ENCODE results near the gene TTC23.
"Not testable (repeated sequence)": the region's sequence is repeated elsewhere in the genome, so short reads cannot be mapped to it uniquely, and the experiment has no call there.

TTC23 gene

GRCh38 chr15:99248000-99248715 lies 1.2 kb downstream of the TTC23 start:
- TF ChIP-seq PKNOX1 (IDR thresholded peaks at IDR 0.05) (peak; percentile 45), BHLHE40 (IDR thresholded peaks at IDR 0.05; ENCODE audit: borderline replicate concordance) (no peak), ARNT (IDR thresholded peaks at IDR 0.05) (no peak), TARDBP (IDR thresholded peaks at IDR 0.05) (no peak), SUZ12 (IDR thresholded peaks at IDR 0.05) (no peak), ELF4 (IDR thresholded peaks at IDR 0.05) (no peak)
- no peak for DNase-seq (ENCODE audit: extremely low spot score)
- ChIA-PET CTCF (no interaction called here), POLR2A (interaction anchor here (1.3 kb wide), 1 partner anchor 138 kb away, joined by 4 read pairs; no protein-coding TSS in a partner anchor)

GRCh38 chr15:99247062-99247461 lies 2.3 kb downstream of the TTC23 start:
- POLR2A ChIA-PET: interaction anchor here (1.3 kb wide), 1 partner anchor 137 kb away, joined by 4 read pairs; no protein-coding TSS in a partner anchor
- CTCF ChIA-PET: interaction anchor here (0.7 kb wide), 1 partner anchor 148 kb away, joined by 3 read pairs; no protein-coding TSS in a partner anchor
- no peak for TF ChIP-seq TARDBP (IDR thresholded peaks at IDR 0.05)
- TF ChIP-seq ZNF384 (IDR thresholded peaks at IDR 0.05): no peak
- TF ChIP-seq CTBP1 (IDR thresholded peaks at IDR 0.05; ENCODE audit: borderline replicate concordance): no peak
- TF ChIP-seq FOXK2 (IDR thresholded peaks at IDR 0.05): no peak
- TF ChIP-seq ELF4 (IDR thresholded peaks at IDR 0.05): no peak
- no peak for TF ChIP-seq HDGF (IDR thresholded peaks at IDR 0.05; ENCODE audit: borderline replicate concordance)
- TF ChIP-seq ARNT (IDR thresholded peaks at IDR 0.05): no peak
- no peak for DNase-seq (ENCODE audit: extremely low spot score)

GRCh38 chr15:99244306-99244705 lies 5.1 kb downstream of the TTC23 start:
- POLR2A ChIA-PET: no interaction called here
- no peak for TF ChIP-seq BHLHE40 (IDR thresholded peaks at IDR 0.05; ENCODE audit: borderline replicate concordance)
- DNase-seq (ENCODE audit: extremely low spot score): no peak
- CTCF ChIA-PET: interaction anchor here (0.6 kb wide), 1 partner anchor 59 kb away, joined by 3 read pairs; no protein-coding TSS in a partner anchor

- ChIA-PET CTCF (no interaction called here), POLR2A (interaction anchor here (1.3 kb wide), 1 partner anchor 9 kb away, joined by 4 read pairs; the partner anchor contains the start of gene LRRC28)
- DNase-seq (ENCODE audit: extremely low spot score): no peak
- TF ChIP-seq PKNOX1 (IDR thresholded peaks at IDR 0.05) (no peak), TARDBP (IDR thresholded peaks at IDR 0.05) (no peak), CTBP1 (IDR thresholded peaks at IDR 0.05; ENCODE audit: borderline replicate concordance) (no peak), SP1 (IDR thresholded peaks at IDR 0.05) (no peak), NFRKB (IDR thresholded peaks at IDR 0.05) (no peak), SUZ12 (IDR thresholded peaks at IDR 0.05) (no peak), HDGF (IDR thresholded peaks at IDR 0.05; ENCODE audit: borderline replicate concordance) (no peak), BHLHE40 (IDR thresholded peaks at IDR 0.05; ENCODE audit: borderline replicate concordance) (no peak), FOXK2 (IDR thresholded peaks at IDR 0.05) (no peak), ZNF384 (IDR thresholded peaks at IDR 0.05) (no peak), FOXA1 (IDR thresholded peaks at IDR 0.05) (no peak), LEF1 (IDR thresholded peaks at IDR 0.05; ENCODE audit: borderline replicate concordance) (no peak), FOXM1 (IDR thresholded peaks at IDR 0.05; ENCODE audit: borderline replicate concordance) (no peak), ELF4 (IDR thresholded peaks at IDR 0.05) (no peak), ARNT (IDR thresholded peaks at IDR 0.05) (no peak)
Observed at GRCh38 chr15:99241752-99242151, 7.6 kb downstream of the TTC23 start.

GRCh38 chr15:99239545-99240198 lies 9.7 kb downstream of the TTC23 start:
- no peak for DNase-seq (ENCODE audit: extremely low spot score)
- TF ChIP-seq FOXM1 (IDR thresholded peaks at IDR 0.05; ENCODE audit: borderline replicate concordance): no peak
- TF ChIP-seq SUZ12 (IDR thresholded peaks at IDR 0.05): no peak
- no peak for TF ChIP-seq PKNOX1 (IDR thresholded peaks at IDR 0.05)
- TF ChIP-seq CTBP1 (IDR thresholded peaks at IDR 0.05; ENCODE audit: borderline replicate concordance): no peak
- no peak for TF ChIP-seq ARNT (IDR thresholded peaks at IDR 0.05)
- no peak for TF ChIP-seq L3MBTL2 (conservative IDR thresholded peaks at IDR 0.05)
- no peak for TF ChIP-seq BHLHE40 (IDR thresholded peaks at IDR 0.05; ENCODE audit: borderline replicate concordance)
- no peak for TF ChIP-seq TARDBP (IDR thresholded peaks at IDR 0.05)
- no peak for TF ChIP-seq LEF1 (IDR thresholded peaks at IDR 0.05; ENCODE audit: borderline replicate concordance)
- TF ChIP-seq FOXA1 (IDR thresholded peaks at IDR 0.05): no peak
- TF ChIP-seq SP1 (IDR thresholded peaks at IDR 0.05): no peak
- no peak for TF ChIP-seq HDGF (IDR thresholded peaks at IDR 0.05; ENCODE audit: borderline replicate concordance)
- no peak for TF ChIP-seq NFRKB (IDR thresholded peaks at IDR 0.05)
- TF ChIP-seq ELF4 (IDR thresholded peaks at IDR 0.05): no peak
- TF ChIP-seq ZNF384 (IDR thresholded peaks at IDR 0.05): no peak
- TF ChIP-seq FOXK2 (IDR thresholded peaks at IDR 0.05): no peak
- CTCF ChIA-PET: interaction anchor here (0.9 kb wide), 1 partner anchor 48 kb away, joined by 3 read pairs; no protein-coding TSS in a partner anchor
- POLR2A ChIA-PET: no interaction called here

GRCh38 chr15:99238849-99239248 lies 10.5 kb downstream of the TTC23 start:
- no peak for TF ChIP-seq TARDBP (IDR thresholded peaks at IDR 0.05)
- no peak for TF ChIP-seq SP1 (IDR thresholded peaks at IDR 0.05)
- TF ChIP-seq FOXK2 (IDR thresholded peaks at IDR 0.05): no peak
- ChIA-PET CTCF (no interaction called here), POLR2A (no interaction called here)
- no peak for DNase-seq (ENCODE audit: extremely low spot score)

GRCh38 chr15:99234160-99234559 lies 15.2 kb downstream of the TTC23 start:
- POLR2A ChIA-PET; DNase-seq (ENCODE audit: extremely low spot score): not testable (repeated sequence)
- CTCF ChIA-PET: interaction anchor here (0.5 to 0.7 kb wide), 2 partner anchors 134 to 360 kb away, joined by 3 read pairs; no protein-coding TSS in a partner anchor

All from HEK293T (cell line).